WI38 (cell line): ENCODE measurements around the gene GNAT1.

Source experiments
- H3K4me3 ChIP-seq: 2 replicates; pipeline ENCODE4 v1.5.1; 2011; ENCODE audit warnings: low read depth, mild to moderate bottlenecking, control low read depth, low read length
- CTCF ChIP-seq: IDR thresholded peaks from 2 replicates; pipeline ENCODE4 v1.5.1; 2012; ENCODE audit warnings: low read depth, mild to moderate bottlenecking, control low read depth, low read length

Gene GNAT1

GRCh38 chr3:50182533-50183099 lies 8.8 kb upstream of the GNAT1 start:
- H3K4me3 ChIP-seq: no peak overlapping the region
- no peak for TF ChIP-seq CTCF

- no peak overlapping the region for H3K4me3 ChIP-seq
- TF ChIP-seq CTCF: no peak
These were observed 7.7 kb upstream of the GNAT1 start for GRCh38 chr3:50183755-50184154.

DNA sequence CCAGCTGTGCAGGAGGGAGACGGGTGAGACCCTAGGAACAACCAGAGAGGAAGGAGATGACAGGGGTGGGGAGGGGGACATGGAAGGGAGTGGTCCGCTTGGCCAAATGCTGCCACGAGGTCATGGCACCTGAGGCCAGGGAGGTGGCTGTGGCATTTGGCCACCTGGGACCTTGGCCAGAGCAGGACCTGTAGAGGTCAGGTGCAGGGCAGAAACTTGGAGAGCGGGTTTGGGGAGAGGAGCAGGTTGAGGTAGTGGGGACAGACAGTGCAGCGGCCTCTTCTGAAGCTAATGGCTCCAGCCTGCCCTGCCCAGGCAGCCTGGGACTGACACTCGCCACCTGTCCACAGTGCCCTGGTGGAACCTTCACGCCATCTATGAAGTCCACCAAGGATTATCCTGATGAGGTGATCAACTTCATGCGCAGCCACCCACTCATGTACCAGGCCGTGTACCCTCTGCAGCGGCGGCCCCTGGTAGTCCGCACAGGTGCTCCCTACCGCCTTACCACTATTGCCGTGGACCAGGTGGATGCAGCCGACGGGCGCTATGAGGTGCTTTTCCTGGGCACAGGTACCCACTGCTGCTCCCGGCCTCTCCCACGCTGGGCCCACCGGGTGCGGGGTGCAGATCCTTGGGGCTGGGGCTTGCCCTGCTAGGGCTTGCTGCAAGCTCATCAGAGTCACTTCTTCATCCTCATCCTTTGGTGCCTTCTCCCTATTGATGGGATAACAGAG lies 7.0 kb upstream of the GNAT1 start:
- TF ChIP-seq CTCF: no peak
- no peak overlapping the region for H3K4me3 ChIP-seq

GRCh38 chr3:50185230-50185629 lies 6.2 kb upstream of the GNAT1 start:
- no peak for TF ChIP-seq CTCF
- H3K4me3 ChIP-seq: no peak overlapping the region

DNA sequence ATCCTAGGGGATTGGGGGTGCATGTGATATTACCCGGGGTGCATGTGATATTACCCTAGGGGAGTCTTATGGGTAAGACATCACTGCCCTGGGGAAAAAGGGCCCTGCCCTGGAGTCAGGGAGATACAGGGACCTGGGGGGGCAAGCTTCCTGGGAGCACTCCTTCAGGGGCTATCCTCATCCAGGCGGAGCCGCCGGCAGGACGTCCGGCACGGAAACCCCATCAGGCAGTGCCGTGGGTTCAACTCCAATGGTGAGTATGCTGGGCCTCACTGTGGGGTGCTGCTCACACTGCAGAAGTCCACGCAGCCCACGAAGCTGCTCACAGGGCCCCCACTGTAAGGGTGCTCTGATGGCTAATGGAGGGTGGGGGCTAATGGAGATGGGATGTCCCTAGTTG lies 5.3 kb upstream of the GNAT1 start:
- no peak overlapping the region for H3K4me3 ChIP-seq
- no peak for TF ChIP-seq CTCF

DNA sequence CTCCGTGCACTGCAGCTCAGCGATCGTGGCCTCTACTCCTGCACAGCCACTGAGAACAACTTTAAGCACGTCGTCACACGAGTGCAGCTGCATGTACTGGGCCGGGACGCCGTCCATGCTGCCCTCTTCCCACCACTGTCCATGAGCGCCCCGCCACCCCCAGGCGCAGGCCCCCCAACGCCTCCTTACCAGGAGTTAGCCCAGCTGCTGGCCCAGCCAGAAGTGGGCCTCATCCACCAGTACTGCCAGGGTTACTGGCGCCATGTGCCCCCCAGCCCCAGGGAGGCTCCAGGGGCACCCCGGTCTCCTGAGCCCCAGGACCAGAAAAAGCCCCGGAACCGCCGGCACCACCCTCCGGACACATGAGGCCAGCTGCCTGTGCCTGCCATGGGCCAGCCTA lies 3.7 kb upstream of the GNAT1 start:
- H3K4me3 ChIP-seq: no peak overlapping the region
- no peak for TF ChIP-seq CTCF

DNA sequence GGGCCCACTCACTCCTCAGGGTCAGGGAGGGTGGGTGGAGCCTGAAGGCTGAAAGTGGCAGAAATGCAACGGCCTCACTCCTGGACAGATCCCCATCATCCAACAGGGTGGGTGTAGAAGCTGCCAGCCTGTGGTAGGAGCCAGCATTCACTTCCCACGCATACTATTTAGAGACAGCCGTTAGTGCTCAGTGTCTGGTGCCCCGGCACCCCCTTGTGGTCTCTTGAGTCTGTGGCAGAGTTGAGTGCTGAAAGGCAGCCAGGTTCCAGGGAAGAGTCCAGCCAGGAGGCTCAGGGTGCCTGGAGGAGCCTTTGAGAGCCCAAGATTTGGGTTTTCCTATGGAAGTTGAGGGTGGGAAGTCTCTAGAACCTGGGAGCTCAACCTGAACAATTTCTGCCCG lies 2.1 kb upstream of the GNAT1 start:
- TF ChIP-seq CTCF: peak; percentile 92
- H3K4me3 ChIP-seq: no peak overlapping the region
